HG02870 (cell line): ENCODE results near the gene ZNF112.
"Not testable (repeated sequence)": the region's sequence is repeated elsewhere in the genome, so short reads cannot be mapped to it uniquely, and the experiment has no call there.

Experiments used
- ATAC-seq: cut with Tn5 transposase; IDR thresholded peaks from one replicate; pipeline ENCODE4 v1.9.1; 2021; ENCODE audit warnings: mild to moderate bottlenecking, moderate library complexity; ENCODE audit not compliant: unreplicated experiment

Gene ZNF112

GRCh38 chr19:44356383-44357111, at the start of gene ZNF112:
TSS of gene ZNF112 (minus strand) at chr19:44356680. CDS start at chr19:44340539, 16,141 bp downstream.
- no peak for ATAC-seq

- ATAC-seq: no peak
These were observed 44.9 kb upstream of the ZNF112 start, which contains the start of gene ZNF285 for GRCh38 chr19:44401139-44402115. TSS of gene ZNF285 (minus strand) at chr19:44401608. CDS start at chr19:44397213, 4,395 bp downstream.

DNA sequence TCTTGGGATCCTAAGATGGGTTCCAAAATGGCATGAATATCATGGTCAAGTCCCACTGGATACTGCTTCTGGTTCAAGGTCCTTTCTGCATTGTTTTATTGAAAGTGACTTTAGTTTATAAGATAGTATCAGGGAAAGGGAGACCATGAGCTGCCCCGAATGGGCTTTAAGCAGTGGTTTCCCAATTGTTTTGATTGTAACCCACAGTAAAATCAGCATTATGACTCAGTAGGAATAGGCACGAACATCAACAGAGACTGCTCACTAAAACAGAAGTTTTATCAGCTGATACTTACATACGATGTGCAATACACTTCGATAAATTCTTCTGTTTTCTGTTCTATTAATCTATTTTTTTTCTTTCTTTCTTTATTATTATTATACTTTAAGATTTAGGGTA, 32.8 kb upstream of the ZNF112 start:
- ATAC-seq: not testable (repeated sequence)

- no peak for ATAC-seq
These were observed 18.3 kb upstream of the ZNF112 start for GRCh38 chr19:44374789-44375188.

DNA sequence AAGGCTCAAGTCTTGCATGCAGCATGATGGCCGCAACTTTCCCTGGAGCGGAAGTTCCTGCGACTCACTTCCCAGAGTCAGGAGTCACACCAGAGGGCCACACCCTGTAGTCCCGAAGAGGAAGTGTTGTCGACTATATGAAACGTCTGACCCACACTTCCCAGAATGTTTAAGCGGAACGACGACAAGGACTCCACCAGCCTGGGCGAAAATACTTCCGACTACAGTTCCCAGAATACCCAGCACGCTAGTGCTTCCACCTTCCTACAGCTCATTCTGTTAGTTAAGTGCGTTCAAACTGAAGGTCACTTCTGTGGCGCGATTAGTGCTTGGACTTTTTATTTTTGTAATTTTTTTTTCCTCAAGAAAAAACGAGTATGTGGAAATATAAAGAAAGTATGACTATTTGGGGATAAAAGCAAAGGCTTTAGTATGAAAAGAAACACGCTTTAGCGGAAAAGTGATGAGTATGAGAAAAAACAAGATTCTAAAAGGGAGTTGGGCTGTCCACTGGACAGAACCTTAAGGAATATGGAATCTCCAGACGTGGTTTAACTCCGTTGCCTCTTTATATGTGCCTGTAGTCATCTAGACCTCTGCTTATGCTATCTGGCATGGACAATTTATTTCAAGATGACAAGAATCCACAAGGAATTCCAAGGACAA, 15.5 kb upstream of the ZNF112 start:
- ATAC-seq: no peak

DNA sequence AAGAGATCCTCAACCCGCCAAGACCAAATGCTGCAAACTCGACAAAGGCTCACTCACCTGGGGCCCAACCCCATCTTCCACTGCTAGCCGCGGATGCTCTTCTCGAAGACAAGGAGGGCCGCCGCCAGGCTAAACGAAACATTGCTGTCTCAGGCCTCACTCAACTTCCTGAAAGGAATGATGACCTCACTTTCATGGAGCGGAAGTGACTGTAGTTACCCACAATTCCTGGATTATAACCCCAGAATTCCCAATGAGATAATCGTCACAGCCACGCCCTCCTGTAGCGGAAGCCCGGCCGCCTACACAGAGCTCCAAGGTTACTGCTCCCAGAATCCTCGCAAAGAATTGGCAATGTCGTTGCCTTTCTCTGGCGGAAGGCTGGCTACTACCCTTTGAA, 10.5 kb upstream of the ZNF112 start:
- ATAC-seq: no peak

DNA sequence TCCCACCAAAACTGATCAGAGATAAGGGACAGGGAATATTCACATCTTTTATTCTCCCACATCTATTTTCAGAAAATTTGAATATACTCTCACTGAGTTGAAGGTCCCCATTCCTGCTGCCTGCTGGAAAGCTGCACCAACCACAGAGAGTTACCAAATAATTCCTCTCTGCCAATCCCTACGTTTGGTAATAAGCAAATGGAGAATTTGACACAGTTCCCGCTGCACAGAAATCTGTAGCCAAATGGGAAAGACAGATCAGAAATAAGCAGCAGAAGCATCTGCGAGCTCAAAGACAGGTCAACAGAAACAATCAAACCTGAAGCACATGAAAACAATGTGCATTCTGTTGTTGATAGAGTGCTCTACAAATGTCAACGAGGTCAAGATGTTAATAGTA, 9.9 kb downstream of the ZNF112 start:
- ATAC-seq: no peak

- ATAC-seq: no peak
These were observed 10.5 kb downstream of the ZNF112 start for GRCh38 chr19:44345959-44346358.

- ATAC-seq: no peak
These were observed 12.2 kb downstream of the ZNF112 start for GRCh38 chr19:44344255-44344654.

- no peak for ATAC-seq
These were observed 14.7 kb downstream of the ZNF112 start for GRCh38 chr19:44341794-44342193.

GRCh38 chr19:44334639-44335038, 21.8 kb downstream of the ZNF112 start:
- not testable (repeated sequence) for ATAC-seq

DNA sequence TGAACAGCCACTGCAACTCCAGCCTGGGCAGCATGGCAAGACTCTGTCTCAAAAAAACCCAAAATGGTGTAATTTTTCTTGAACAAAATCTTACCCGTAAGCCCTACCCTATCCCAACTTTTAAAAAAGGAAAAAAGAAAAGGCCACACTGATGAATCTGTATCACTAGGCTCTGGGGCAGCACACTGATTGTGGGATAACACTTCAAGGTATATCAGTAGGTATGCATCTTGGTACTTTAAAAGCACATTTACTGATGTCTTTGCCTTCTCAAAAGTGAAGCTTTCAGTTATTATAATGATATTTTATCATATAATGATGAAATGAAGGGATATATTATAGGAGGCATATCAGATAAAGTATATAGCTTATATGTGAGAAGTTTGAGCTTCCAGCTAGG, 24.3 kb downstream of the ZNF112 start:
- ATAC-seq: no peak

GRCh38 chr19:44315883-44316282, 40.6 kb downstream of the ZNF112 start:
- ATAC-seq: no peak

- ATAC-seq: no peak
These were observed 43.2 kb downstream of the ZNF112 start for GRCh38 chr19:44313231-44313630.

- no peak for ATAC-seq
These were observed 48.5 kb downstream of the ZNF112 start for GRCh38 chr19:44308011-44308410.

DNA sequence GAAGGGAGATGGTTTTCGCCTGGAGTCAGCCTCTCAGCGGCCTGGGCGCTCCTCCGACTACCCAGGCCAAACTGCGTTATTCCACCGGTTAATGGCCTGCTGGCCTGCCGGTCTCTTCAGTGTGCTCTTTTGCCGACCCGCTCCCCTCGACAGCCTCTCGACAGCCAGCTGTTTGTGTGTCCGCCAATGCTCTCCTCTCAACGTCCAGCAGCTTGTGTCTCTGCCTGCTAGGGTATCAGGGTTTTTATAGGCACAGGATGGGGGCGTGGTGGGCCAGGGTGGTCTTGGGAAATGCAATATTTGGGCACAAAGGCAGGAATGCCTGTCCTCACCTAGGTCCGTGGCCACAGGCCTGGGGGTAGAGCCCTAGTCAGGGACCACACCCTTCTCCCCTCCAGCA, 50.2 kb downstream of the ZNF112 start:
- no peak for ATAC-seq

DNA sequence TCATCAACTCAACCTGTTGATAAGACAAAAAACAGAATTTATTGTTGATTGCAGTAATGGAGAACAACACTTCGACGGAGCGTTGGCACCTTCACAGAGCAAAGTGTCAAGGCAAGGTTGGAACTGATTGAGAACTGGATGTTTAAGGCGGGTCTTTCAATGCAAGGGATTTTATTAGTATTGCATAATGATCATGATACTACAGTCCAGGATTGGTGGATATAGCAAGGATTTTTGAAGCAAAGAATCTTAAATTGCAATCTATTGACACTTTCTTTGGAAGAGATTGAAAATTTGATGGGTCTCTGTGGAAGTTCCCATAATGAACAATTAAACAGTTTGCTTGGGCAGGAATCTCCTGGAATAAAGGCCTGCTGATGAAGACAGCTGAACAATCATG, 51.0 kb downstream of the ZNF112 start:
- no peak for ATAC-seq

- peak; percentile 89 for ATAC-seq
These were observed 51.8 kb downstream of the ZNF112 start, which contains the start of gene ZNF235 for GRCh38 chr19:44304659-44305193. TSS of gene ZNF235 (minus strand) at chr19:44305025. CDS start at chr19:44303404, 1,621 bp downstream.

DNA sequence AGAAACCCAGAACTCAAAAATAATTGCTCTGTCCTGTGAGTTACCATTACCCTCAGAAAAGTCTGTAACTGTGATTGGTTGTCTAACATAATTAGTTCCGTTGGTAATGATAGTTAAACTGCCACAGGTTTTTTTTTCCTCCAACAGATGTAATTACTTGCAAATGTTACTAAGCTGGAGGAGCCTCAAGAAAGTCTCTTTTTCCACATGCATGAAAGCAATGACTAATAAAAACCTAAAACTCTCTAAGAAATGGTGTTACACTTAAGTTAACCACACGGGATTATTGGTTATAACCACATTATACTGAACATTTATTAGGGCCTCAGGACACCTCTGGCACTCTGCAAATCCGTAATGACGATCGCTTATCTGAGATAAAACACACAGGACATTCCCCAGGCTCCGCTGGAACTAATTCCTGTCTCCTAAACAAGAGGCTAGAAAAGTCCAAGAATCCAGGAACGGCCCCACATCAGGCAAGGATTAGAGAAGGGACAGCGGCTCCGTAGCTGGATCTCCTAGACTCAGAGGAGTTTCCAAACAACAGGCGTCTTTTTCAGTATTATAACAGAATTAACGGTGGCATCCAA, 52.4 kb downstream of the ZNF112 start:
- no peak for ATAC-seq

DNA sequence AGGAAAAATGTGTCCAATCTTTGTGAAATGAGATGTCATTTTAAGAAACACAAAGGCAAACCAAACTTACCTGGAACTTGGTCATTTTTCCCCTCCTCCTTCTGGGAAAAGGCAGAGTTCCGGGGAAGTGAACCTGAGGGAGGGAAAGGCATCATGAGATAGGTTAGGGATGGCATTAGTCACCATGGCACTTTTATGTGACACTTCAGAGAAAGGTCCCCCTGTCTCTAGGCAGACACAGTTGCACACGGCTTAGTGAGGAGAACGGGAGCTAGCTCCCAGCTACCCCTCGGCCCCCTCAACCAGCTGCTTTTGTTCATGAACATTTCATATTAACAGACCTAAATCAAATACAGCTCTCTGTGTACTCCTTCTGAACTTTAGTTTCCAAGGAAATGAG, 53.2 kb downstream of the ZNF112 start:
- no peak for ATAC-seq
